Hematopoietic multipotent progenitor cell treated with erythropoietin and hydrocortisone succinate and interleukin-3 and kit ligand, for 15 days (in vitro differentiated cells): ENCODE measurements around the gene ZNF281.
"Not testable (repeated sequence)": the region's sequence is repeated elsewhere in the genome, so short reads cannot be mapped to it uniquely, and the experiment has no call there.

Experiments used
- DNase-seq: peaks from one replicate; pipeline ENCODE4 v3.0.0-alpha.2; 2015; ENCODE audit warnings: low spot score

Gene ZNF281

DNA sequence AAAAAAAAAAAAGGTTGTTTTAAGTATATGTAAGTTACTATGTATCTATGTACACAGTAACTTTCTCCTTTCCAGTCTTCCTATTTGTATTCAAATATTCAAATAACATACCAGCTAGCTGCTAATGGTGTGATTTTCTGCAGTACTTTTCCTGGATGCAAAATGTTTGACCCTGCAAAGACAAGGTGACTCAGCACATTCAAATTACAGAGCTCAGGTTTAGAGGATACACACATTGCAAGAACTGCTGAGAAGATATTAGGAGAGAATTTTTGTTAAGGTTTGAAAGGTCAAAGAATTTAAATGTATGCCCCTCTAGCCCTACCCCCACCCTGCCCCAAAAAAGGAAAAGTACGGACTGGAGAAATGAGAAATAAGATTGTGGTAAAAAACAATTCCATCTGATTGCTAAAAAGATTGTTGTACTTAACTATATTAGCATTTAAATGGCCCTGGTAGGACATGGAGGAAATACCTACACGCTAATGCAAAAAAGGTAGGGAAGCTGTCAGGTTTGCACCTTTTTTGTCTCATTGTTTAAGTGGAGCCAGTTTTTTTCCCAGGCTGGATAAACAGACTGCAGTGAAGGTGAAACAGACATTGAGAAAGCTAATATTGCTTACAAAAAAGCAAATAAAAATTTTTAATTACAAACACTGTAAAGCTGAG is 45.6 kb downstream of the ZNF281 start:
- no peak for DNase-seq

GRCh38 chr1:200363264-200363933 is 46.4 kb downstream of the ZNF281 start:
- DNase-seq, result no peak

DNA sequence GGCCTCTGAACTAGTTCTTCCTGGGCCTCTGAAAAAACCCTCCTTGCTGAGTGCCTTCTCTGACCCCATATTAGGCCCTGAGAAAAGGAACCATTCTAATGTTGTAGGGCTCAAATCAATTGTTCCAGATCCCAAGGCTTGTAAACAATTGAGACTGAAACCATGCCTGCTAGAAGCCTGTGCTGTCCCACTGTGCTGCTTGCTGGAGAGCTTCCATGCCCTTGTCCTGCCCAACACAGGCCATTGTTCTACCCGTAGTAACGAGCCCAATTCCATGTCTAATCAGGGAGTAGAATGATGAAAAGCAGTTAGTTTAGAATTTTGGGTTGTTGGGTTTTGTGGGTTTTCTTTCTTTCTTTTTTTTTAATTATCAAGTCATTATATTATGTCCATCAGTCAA is 47.4 kb downstream of the ZNF281 start:
- no peak for DNase-seq

DNA sequence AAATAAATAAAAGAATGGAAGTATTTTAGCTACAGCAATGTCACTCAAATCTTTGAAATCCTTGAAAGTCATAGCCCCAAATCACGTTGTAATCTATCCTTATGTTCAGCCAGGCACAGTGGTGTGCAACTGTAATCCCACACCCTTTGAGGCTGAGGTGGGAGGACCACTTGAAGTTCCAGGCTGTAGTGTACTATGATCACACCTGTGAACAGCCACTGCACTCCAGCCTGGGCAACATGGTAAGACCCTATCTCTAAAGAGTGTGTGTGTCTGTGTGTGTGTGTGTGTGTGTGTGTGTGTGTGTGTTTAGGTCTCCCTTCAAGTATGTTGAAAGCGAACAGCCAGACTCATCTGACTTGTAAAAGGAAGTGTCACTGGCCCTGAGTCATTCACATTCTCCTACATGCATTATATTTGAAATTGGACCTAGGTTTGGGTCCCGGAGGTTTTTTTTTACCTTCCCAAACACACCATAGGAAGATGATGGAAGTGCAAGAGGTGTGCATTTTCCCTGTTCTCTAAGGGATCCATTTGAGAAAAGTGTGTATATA is 50.1 kb downstream of the ZNF281 start:
- DNase-seq, result no peak

DNA sequence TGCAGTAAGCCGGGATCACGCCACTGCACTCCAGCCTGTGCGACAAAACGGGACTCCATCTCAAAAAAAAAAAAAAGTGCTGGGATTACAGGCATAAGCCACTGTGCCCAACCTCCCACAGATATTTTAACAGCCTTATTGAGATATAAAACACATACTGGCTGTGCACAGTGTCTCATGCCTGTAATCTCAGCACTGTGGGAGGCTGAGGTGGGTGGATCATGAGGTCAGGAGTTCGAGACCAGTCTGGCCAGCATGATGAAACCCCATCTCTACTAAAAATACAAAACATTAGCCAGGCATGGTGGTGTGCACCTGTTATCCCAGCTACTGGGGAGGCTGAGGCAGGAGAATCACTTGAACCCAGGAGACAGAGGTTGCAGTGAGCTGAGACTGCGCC is 51.9 kb downstream of the ZNF281 start:
- DNase-seq, result not testable (repeated sequence)

DNA sequence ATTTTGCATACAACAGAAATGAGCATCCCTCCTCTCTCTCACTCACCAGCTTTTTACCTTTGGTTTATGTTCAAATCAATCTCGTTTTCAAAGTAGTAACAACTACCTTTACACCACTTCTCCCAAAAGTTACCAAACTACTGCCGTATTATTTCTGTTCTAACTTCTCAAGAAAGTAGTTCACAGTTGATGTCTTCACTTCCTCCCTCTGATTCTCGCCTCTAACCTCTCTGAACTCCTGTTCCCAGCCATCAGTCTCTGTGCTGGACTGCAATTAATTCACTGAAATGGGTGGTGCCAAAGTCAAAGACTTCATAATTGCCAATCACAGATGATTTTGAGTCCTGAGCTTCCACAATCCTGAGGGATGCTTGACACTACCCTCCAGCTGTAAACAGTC is 54.0 kb downstream of the ZNF281 start:
- no peak for DNase-seq
